HG03060 (cell line): ENCODE data around the gene PCDHGB2.
A peak's percentile ranks its signal among the peaks of the same experiment; 100 is the strongest.
"Not testable (repeated sequence)": the region's sequence is repeated elsewhere in the genome, so short reads cannot be mapped to it uniquely, and the experiment has no call there.

Source experiments
- ATAC-seq: cut with Tn5 transposase; IDR thresholded peaks from one replicate; pipeline ENCODE4 v1.9.1; 2021; ENCODE audit warnings: low read depth, moderate number of reproducible peaks; ENCODE audit not compliant: unreplicated experiment

Gene PCDHGB2

GRCh38 chr5:141383345-141383744, 23.6 kb downstream of the PCDHGB2 start:
- ATAC-seq: no peak

- no peak for ATAC-seq
Observed at GRCh38 chr5:141384471-141385267, 24.9 kb downstream of the PCDHGB2 start.

GRCh38 chr5:141387557-141388311, 27.9 kb downstream of the PCDHGB2 start, which contains the start of gene PCDHGB4:
Gene PCDHGB4 (plus strand): TSS chr5:141387698. CDS start chr5:141387885, 187 bp downstream.
- ATAC-seq: not testable (repeated sequence)

- no peak for ATAC-seq
Observed at GRCh38 chr5:141388661-141389060, 28.9 kb downstream of the PCDHGB2 start.

GRCh38 chr5:141389153-141390042, 29.6 kb downstream of the PCDHGB2 start:
- ATAC-seq: no peak

- ATAC-seq: no peak
Observed at GRCh38 chr5:141392429-141393198, 32.8 kb downstream of the PCDHGB2 start, which contains the start of gene PCDHGA8. Gene PCDHGA8 (plus strand): TSS chr5:141392633. CDS start chr5:141392814, 181 bp downstream.

GRCh38 chr5:141393267-141393666, 33.5 kb downstream of the PCDHGB2 start:
- ATAC-seq: no peak

- ATAC-seq: not testable (repeated sequence)
Observed at GRCh38 chr5:141394401-141395187, 34.8 kb downstream of the PCDHGB2 start.

- peak; percentile 86 for ATAC-seq
Observed at GRCh38 chr5:141397756-141398551, 38.2 kb downstream of the PCDHGB2 start, which contains the start of gene PCDHGB5. Gene PCDHGB5 (plus strand): TSS chr5:141397947. CDS start chr5:141398128, 181 bp downstream.

GRCh38 chr5:141398608-141399007, 38.8 kb downstream of the PCDHGB2 start:
- ATAC-seq: no peak

- ATAC-seq: no peak
Observed at GRCh38 chr5:141399555-141400258, 39.9 kb downstream of the PCDHGB2 start.

- no peak for ATAC-seq
Observed at GRCh38 chr5:141402553-141403243, 42.9 kb downstream of the PCDHGB2 start, which contains the start of gene PCDHGA9. Gene PCDHGA9 (plus strand): TSS chr5:141402778. CDS start chr5:141402953, 175 bp downstream.

- ATAC-seq: no peak
Observed at GRCh38 chr5:141403387-141403786, 43.6 kb downstream of the PCDHGB2 start.

- ATAC-seq: not testable (repeated sequence)
Observed at GRCh38 chr5:141407790-141408505, 48.2 kb downstream of the PCDHGB2 start, which contains the start of gene PCDHGB6. Gene PCDHGB6 (plus strand): TSS chr5:141408021. CDS start chr5:141408203, 182 bp downstream.

GRCh38 chr5:141409598-141410306, 50.0 kb downstream of the PCDHGB2 start:
- ATAC-seq: no peak
